ENCODE data around the gene SELENON. TPM values are rescaled to one million over a fixed set of nuclear protein-coding genes. Genes with fewer than 3 reads are reported as not detected.

SELENON gene
- total and polyA plus RNA-seq, 2 of the 4 experiments (the other 2 are of a cell fraction) = 9.1 to 114 TPM

GRCh38 chr1:25834894-25835293 lies 34.9 kb downstream of the SELENON start:
- TF ChIP-seq NFE2L2 (IDR thresholded peaks at IDR 0.05; ENCODE audit: low read depth, low read length) (no peak), MAZ (IDR thresholded peaks at IDR 0.05; ENCODE audit: borderline replicate concordance, low read depth, low read length) (no peak), USF2 (IDR thresholded peaks at IDR 0.05; ENCODE audit: low read depth, low read length) (no peak), POLR2A (IDR thresholded peaks at IDR 0.05; ENCODE audit: low read depth, low read length) (no peak), RCOR1 (IDR thresholded peaks at IDR 0.05; ENCODE audit: insufficient replicate concordance, low read length) (no peak)
- Histone ChIP-seq H4K91ac (ENCODE audit: insufficient read depth, low read depth, low read length) (no peak overlapping the region), H2AFZ (replicated peaks; ENCODE audit: low read length, poor library complexity) (no peak overlapping the region), H3K9me1 (ENCODE audit: insufficient read depth, low read length) (no peaks in the 10 kb centered on the region; the same call in 1 of the 2 replicates), H3K4me2 (ENCODE audit: low read depth, low read length) (no peak overlapping the region), H2BK5ac (ENCODE audit: low read depth, low read length, poor library complexity, severe bottlenecking) (no peak overlapping the region), H4K5ac (ENCODE audit: low read depth, low read length) (no peak overlapping the region), H2BK120ac (ENCODE audit: low read depth, low read length) (no peak overlapping the region), H3K9me3 (ENCODE audit: control insufficient read depth, insufficient read depth, low read length) (no peaks in the 10 kb centered on the region), H3K4me1 (ENCODE audit: control insufficient read depth, insufficient read depth, low read length) (no peaks in the 10 kb centered on the region), H3K9ac (ENCODE audit: low read depth, low read length) (no peak overlapping the region), H3K14ac (replicated peaks; ENCODE audit: low read depth, low read length) (no peak overlapping the region), H4K20me1 (ENCODE audit: insufficient read depth, low read length) (no peaks in the 10 kb centered on the region), H3K36me3 (ENCODE audit: control insufficient read depth, insufficient read depth, low read length) (peaks cover 31% of the 10 kb centered on the region), H2AK5ac (ENCODE audit: low read depth, low read length) (no peak overlapping the region), H2AK9ac (replicated peaks; ENCODE audit: low read depth, low read length, poor library complexity) (no peak overlapping the region), H3K27me3 (ENCODE audit: control insufficient read depth, insufficient read depth, low read length) (no peaks in the 10 kb centered on the region), H3K4me3 (ENCODE audit: insufficient read depth, low read depth, low read length) (no peak overlapping the region), H3K18ac (ENCODE audit: low read depth, low read length) (no peak overlapping the region), H3K23ac (ENCODE audit: low read depth, low read length) (no peak overlapping the region), H3K79me1 (ENCODE audit: low read depth in 1 of 2, low read length in 2 of 2) (peaks cover 3 to 8% of the 10 kb centered on the region in 2 experiments; a peak in 1 of 4 replicates), H3K56ac (ENCODE audit: extremely low read depth, insufficient read depth, low read length) (no peak overlapping the region), H3K4ac (ENCODE audit: low read depth, low read length) (no peak overlapping the region), H4K8ac (ENCODE audit: low read depth in 2 of 2, low read length in 2 of 2) (no peak overlapping the region), H2BK15ac (ENCODE audit: low read depth, low read length) (no peak overlapping the region), H2BK20ac (ENCODE audit: low read depth, low read length) (no peak overlapping the region), H3K27ac (ENCODE audit: insufficient read depth, low read length) (no peak overlapping the region)
- in situ Hi-C loops (cut with MboI; ENCODE audit: low sequenced_read_pairs) (no loop called here), dilution Hi-C loops (cut with HindIII; ENCODE audit: low sequenced_read_pairs, unreplicated experiment) (no loop called here), intact Hi-C loops (cut with micrococcal nuclease) (no loop called here)
- POLR2A ChIA-PET (ENCODE audit: unreplicated experiment) = no interaction called here
- DNase-seq (no peak), ATAC-seq (ENCODE audit: low read depth) (no peak)
- no CpG with 5 or more reads among the region's 3 CpGs for WGBS, 2 experiments (ENCODE audit: extremely low coverage in 2 of 2, insufficient read length in 1 of 2)
- BruUV-seq (replicated peaks) = no TSS peak
- CTCF ChIA-PET = interaction anchor here (0.9 kb wide), 1 partner anchor 10 kb away, joined by 3 read pairs; no protein-coding TSS in a partner anchor
